OCI-LY3 (cell line): Measurements from ENCODE around the gene STAP1.

ENCODE experiments used
- H2AFZ ChIP-seq: fragments of 200-600, 300-600 bp; shearing (Covaris generic); 2 replicates; pipeline ENCODE4 v1.6.0; 2014; ENCODE audit warnings: antibody characterized with exemption, low read depth, low read length
- H3K27ac ChIP-seq: fragments of 200-600, 300-600 bp; sonication (generic); 2 replicates; pipeline ENCODE4 v1.5.1; 2014; ENCODE audit warnings: mild to moderate bottlenecking, low read length, moderate library complexity, mixed read lengths
- H3K27me3 ChIP-seq: fragments of 200-600, 300-600 bp; sonication (generic); 2 replicates; pipeline ENCODE4 v1.6.1; 2014; ENCODE audit warnings: low read depth, low read length, mixed read lengths
- H3K36me3 ChIP-seq: fragments of 200-600, 300-600 bp; sonication (generic); replicated peaks from 2 replicates; pipeline ENCODE3; 2014; ENCODE audit warnings: low read depth, low read length, mixed read lengths
- H3K4me1 ChIP-seq: fragments of 300-600, 200-600 bp; sonication (generic); 2 replicates; pipeline ENCODE4 v1.6.1; 2014; ENCODE audit warnings: low read length, mixed read lengths
- H3K4me2 ChIP-seq: fragments of 200-600, 300-600 bp; sonication (generic); 2 replicates; pipeline ENCODE4 v1.6.1; 2014; ENCODE audit warnings: low read length, mixed read lengths
- H3K4me3 ChIP-seq: fragments of 300-600, 200-600 bp; sonication (generic); 2 replicates; pipeline ENCODE4 v1.5.1; 2014; ENCODE audit warnings: antibody characterized with exemption, mild to moderate bottlenecking, low read length, moderate library complexity
- H3K79me2 ChIP-seq: fragments of 300-600, 200-600 bp; shearing (Covaris generic); 2 replicates; pipeline ENCODE4 v1.6.1; 2014; ENCODE audit warnings: mild to moderate bottlenecking, low read length, mixed read lengths
- H3K9ac ChIP-seq: fragments of 300-600, 200-600 bp; shearing (Covaris generic); 2 replicates; pipeline ENCODE4 v1.6.0; 2014; ENCODE audit warnings: mild to moderate bottlenecking, low read length, moderate library complexity
- H3K9me3 ChIP-seq: fragments of 200-600, 300-600 bp; shearing (Covaris generic); 2 replicates; pipeline ENCODE4 v1.6.1; 2014; ENCODE audit warnings: low read length, mixed read lengths; ENCODE audit not compliant: insufficient read depth
- H4K20me1 ChIP-seq: fragments of 200-600, 300-600 bp; sonication (generic); 2 replicates; pipeline ENCODE4 v1.6.1; 2016; ENCODE audit warnings: low read length, mixed read lengths; ENCODE audit not compliant: insufficient read depth
- CTCF ChIP-seq: fragments of 200-600, 300-600 bp; sonication (generic); IDR thresholded peaks from 2 replicates; pipeline ENCODE4 v1.5.1; 2014; ENCODE audit warnings: antibody characterized with exemption, low read length, low read depth
- EZH2phosphoT487 ChIP-seq: fragments of 200-600 bp; shearing (Covaris generic); IDR thresholded peaks from 2 replicates; pipeline ENCODE4 v1.6.1; 2018; ENCODE audit warnings: antibody characterized with exemption, mixed run types, low read depth

STAP1 gene

GRCh38 chr4:67545199-67546003 is 13.1 kb upstream of the STAP1 start, which contains the start of gene CENPC:
Gene CENPC, minus strand, starts transcription at chr4:67545503. Its CDS starts 148 bp downstream, at chr4:67545355.
- peaks cover 17% of the 10 kb centered on the region for H3K36me3 ChIP-seq
- H3K27me3 ChIP-seq = no peaks in the 10 kb centered on the region
- peak within 1 kb of the TSS; percentile 97 for H3K9ac ChIP-seq
- peaks cover 39% of the 10 kb centered on the region for H3K79me2 ChIP-seq
- H3K4me3 ChIP-seq = peak within 1 kb of the TSS; percentile 92
- peak within 1 kb of the TSS; percentile 78 for H3K27ac ChIP-seq
- H3K9me3 ChIP-seq = no peaks in the 10 kb centered on the region
- no peak for TF ChIP-seq CTCF
- TF ChIP-seq EZH2phosphoT487 = no peak
- H3K4me2 ChIP-seq = peak within 1 kb of the TSS; percentile 72
- H4K20me1 ChIP-seq = no peaks in the 10 kb centered on the region
- H3K4me1 ChIP-seq = peaks cover 15% of the 10 kb centered on the region
- H2AFZ ChIP-seq = peak within 1 kb of the TSS; percentile 84

- H2AFZ ChIP-seq = peak overlapping the region; percentile 70
- peak overlapping the region; percentile 41 for H3K27ac ChIP-seq
- no peaks in the 10 kb centered on the region for H3K27me3 ChIP-seq
- H3K4me3 ChIP-seq = peak overlapping the region; percentile 79
- peaks cover 17% of the 10 kb centered on the region for H3K36me3 ChIP-seq
- no peak for TF ChIP-seq EZH2phosphoT487
- TF ChIP-seq CTCF = no peak
- no peaks in the 10 kb centered on the region for H3K9me3 ChIP-seq
- peaks cover 39% of the 10 kb centered on the region for H3K79me2 ChIP-seq
- peak overlapping the region; percentile 70 for H3K4me2 ChIP-seq
- H4K20me1 ChIP-seq = no peaks in the 10 kb centered on the region
- peaks cover 15% of the 10 kb centered on the region for H3K4me1 ChIP-seq
- peak overlapping the region; percentile 69 for H3K9ac ChIP-seq
Observed at GRCh38 chr4:67546004-67546356, 12.5 kb upstream of the STAP1 start.

GRCh38 chr4:67546971-67547370 is 11.6 kb upstream of the STAP1 start:
- H4K20me1 ChIP-seq = no peaks in the 10 kb centered on the region
- H3K79me2 ChIP-seq = peaks cover 33% of the 10 kb centered on the region
- H3K27me3 ChIP-seq = no peaks in the 10 kb centered on the region
- no peak overlapping the region for H3K4me2 ChIP-seq
- H2AFZ ChIP-seq = no peak overlapping the region
- no peak overlapping the region for H3K27ac ChIP-seq
- TF ChIP-seq EZH2phosphoT487 (no peak), CTCF (no peak)
- peaks cover 15% of the 10 kb centered on the region for H3K4me1 ChIP-seq
- H3K36me3 ChIP-seq = peaks cover 14% of the 10 kb centered on the region
- H3K4me3 ChIP-seq = no peak overlapping the region
- no peak overlapping the region for H3K9ac ChIP-seq
- H3K9me3 ChIP-seq = no peaks in the 10 kb centered on the region

GRCh38 chr4:67549123-67549522 is 9.4 kb upstream of the STAP1 start:
- no peak overlapping the region for H3K27ac ChIP-seq
- H3K27me3 ChIP-seq = no peaks in the 10 kb centered on the region
- no peaks in the 10 kb centered on the region for H3K36me3 ChIP-seq
- TF ChIP-seq CTCF (peak; percentile 77), EZH2phosphoT487 (no peak)
- no peaks in the 10 kb centered on the region for H4K20me1 ChIP-seq
- H2AFZ ChIP-seq = peak overlapping the region; percentile 31
- H3K4me1 ChIP-seq = peaks cover 9% of the 10 kb centered on the region
- H3K4me3 ChIP-seq = peak overlapping the region; percentile 71
- peak overlapping the region; percentile 65 for H3K4me2 ChIP-seq
- H3K9ac ChIP-seq = no peak overlapping the region
- no peaks in the 10 kb centered on the region for H3K9me3 ChIP-seq
- H3K79me2 ChIP-seq = peaks cover 12% of the 10 kb centered on the region
